Neural progenitor cell (in vitro differentiated cells): Measurements from ENCODE around the gene SKI.

Experiments used
- EZH2 ChIP-seq: fragments of 200-600 bp; sonication (generic); IDR thresholded peaks from 2 replicates; pipeline ENCODE4 v1.6.1; 2017; ENCODE audit warnings: antibody characterized with exemption, mild to moderate bottlenecking, moderate library complexity
- EZH2phosphoT487 ChIP-seq: fragments of 200-600 bp; sonication (generic); IDR thresholded peaks from 2 replicates; pipeline ENCODE4 v1.6.1; 2017; ENCODE audit warnings: antibody characterized with exemption
- TF ChIP-seq, protein P1 (sequence below): fragments of 200-600 bp; sonication (generic); IDR thresholded peaks from 2 replicates; pipeline ENCODE4 v1.5.1; 2017; ENCODE audit warnings: antibody characterized with exemption, mild to moderate bottlenecking

GRCh38 chr1:2337501-2337900, 109.4 kb downstream of the SKI start:
- TF ChIP-seq, protein P1, sequence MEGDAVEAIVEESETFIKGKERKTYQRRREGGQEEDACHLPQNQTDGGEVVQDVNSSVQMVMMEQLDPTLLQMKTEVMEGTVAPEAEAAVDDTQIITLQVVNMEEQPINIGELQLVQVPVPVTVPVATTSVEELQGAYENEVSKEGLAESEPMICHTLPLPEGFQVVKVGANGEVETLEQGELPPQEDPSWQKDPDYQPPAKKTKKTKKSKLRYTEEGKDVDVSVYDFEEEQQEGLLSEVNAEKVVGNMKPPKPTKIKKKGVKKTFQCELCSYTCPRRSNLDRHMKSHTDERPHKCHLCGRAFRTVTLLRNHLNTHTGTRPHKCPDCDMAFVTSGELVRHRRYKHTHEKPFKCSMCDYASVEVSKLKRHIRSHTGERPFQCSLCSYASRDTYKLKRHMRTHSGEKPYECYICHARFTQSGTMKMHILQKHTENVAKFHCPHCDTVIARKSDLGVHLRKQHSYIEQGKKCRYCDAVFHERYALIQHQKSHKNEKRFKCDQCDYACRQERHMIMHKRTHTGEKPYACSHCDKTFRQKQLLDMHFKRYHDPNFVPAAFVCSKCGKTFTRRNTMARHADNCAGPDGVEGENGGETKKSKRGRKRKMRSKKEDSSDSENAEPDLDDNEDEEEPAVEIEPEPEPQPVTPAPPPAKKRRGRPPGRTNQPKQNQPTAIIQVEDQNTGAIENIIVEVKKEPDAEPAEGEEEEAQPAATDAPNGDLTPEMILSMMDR: no peak
- TF ChIP-seq EZH2: no peak
- no peak for TF ChIP-seq EZH2phosphoT487
